CD4-positive, alpha-beta T cell treated with Interleukin-6 for 4 hours (primary cell): ENCODE measurements around the gene REG4.

Experiments
- DNase-seq: peaks from one replicate; pipeline ENCODE4 v3.0.0-alpha.2; 2020; ENCODE audit warnings: mixed read lengths

REG4 gene

DNA sequence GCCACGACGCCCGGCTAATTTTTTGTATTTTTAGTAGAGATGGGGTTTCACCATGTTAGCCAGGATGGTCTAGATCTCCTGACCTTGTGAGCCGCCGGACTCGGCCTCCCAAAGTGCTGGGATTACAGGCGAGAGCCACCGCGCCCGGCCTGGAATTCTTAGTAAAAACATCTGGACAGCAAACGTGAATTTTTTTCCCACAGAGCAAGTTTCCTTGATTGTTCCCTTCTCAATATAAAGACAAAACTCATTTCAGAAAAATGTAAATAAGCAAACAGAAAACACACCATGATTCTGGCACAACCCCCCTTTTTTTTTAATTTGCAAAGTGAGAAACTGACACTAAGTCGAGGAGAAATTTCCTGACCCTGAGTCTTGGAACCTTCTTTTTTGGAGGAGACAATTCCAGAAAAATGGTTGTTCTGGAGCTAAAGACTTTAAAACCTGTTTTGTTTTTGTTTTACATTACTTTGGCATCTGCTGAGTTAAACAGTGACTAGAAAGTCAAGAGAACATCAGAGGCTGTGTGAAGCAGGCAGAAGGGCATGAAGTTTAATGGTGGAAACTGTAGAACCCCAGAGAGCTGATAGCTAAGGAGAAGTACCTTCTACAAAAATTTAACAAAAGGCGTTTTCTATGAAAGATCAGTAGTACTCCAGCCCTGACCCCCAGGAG, 32.2 kb downstream of the REG4 start:
- no peak for DNase-seq

DNA sequence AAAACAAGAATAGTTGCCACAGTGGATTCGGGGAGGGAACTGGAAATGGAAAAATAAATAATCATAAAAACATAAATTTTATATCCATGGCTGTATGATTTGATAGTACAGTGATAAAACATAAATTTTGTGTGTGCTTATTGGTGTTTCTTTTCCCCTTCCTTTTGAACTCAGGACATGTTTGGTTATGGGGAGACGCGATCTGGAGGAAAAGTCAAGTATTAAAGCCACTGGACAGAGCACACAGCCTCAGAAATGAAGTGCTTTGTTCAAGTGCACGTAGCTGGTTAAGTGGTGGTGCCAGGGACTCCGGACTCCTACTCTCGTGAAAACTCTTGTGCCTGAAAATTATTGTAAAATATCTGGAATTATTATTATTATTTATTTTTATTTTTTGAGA, 32.9 kb downstream of the REG4 start:
- DNase-seq: no peak

DNA sequence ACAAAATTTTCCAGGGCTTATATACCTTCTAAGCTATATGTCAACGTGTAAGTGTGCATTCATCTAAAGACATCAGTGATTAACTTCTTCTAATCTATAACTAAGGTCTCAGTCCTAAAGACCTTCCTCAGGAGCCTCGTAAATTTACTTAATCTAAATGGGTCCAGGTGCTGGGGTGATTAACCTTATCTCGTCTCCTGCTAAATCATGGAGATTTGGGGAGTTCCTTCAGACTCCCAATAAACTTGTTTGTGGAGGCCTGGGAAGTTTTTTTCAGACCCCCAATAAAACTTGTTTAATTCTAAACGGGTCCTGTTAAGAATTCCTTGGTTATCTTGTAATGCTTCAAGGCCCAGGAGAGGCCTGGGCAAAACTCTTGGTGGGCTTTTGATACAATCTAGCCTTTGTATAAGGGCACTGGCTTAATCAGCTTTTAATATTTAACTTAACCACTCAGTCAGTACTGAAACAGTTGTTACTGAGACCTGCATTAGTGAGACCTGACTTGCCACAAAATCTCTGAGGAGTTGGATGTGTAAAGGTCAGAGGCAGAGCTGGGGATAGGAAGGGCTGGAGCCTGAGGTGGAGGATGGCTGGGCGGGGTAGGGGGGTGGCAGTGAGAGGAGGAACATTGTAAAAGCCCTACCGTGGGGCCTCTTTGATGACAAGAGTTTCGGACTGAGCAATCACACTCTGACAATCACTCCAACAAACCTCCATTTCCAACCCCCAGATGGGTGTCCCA, 36.3 kb downstream of the REG4 start:
- no peak for DNase-seq

DNA sequence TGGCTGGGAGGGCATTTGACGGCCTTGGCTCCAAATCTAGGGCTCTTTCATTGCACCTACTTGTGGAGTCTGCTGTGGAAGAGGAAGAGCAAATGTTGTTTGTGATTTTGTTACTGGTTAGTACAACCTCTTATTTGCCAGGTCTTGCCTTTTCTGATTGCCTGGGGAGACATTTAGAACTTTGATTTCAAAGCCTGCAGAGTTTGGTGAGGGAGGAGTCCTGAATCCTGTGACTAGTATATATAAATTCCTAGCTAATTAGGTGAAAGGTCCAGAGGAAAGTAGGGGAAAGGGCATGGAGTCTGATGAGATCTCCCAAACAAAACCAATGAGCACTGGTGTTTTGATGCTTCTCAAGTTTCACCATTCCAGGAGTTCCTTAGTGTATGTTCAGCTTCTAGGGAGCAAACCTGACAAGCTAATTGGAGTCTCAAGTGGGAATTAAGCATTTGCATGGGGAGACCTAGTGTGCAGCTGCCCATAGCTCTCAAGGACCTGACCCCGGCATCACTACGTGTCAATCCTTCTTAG, 37.5 kb downstream of the REG4 start:
- no peak for DNase-seq

DNA sequence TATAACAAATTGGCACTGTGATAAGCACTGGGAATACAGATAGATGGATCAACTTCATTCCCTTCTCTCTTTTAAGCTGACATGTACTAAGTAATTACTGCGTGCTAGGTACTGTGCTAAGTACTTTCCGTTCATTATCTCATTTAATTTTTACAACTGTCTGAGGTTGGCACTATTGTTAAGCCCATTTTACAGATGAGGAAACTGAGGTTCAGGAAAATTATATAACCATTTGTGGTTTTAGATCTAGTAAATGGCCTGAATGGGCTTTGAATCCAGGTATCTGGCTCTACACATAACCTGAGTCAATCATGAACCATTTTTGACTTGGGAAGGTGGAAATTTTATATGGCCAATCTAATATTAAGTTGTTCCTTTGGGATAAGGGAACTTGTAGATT, 39.0 kb downstream of the REG4 start:
- no peak for DNase-seq

DNA sequence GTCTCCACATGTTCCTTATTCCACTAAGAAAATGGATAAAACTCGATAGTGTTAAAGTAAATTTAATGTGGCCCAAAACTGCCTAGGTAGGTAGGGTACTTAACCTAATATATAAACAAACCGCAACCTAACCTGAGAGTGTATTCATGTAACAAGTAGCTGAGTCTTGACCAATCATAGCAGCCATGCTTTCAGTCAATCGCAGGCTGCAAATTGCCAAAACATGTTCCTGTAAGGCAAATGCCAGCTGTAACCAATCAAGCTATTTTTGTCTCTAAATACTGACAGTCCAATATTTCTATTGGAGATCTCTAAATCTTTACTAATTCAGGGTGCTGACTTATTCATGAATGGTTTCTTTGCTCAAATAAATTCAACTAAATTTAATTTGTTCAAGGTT, 39.5 kb downstream of the REG4 start:
- DNase-seq: no peak

DNA sequence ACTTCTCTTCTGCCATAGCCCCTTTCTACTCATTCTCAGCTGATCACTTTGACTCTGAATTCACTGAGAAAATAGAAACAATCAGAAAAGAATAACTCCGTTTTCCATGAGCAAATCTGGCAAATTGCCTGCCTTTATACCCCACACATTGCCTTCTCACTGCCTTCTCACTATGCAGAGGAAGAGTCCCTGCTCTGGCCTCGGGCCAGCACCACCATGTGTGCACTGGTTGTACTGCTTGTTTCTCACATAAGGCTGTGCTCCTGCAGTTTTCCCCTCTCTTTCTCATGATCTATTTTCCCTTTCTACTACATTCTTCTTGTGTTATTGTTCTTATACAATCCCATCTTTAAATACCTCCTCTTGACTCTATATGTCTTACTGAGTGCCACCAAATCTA, 40.2 kb downstream of the REG4 start:
- DNase-seq: no peak

DNA sequence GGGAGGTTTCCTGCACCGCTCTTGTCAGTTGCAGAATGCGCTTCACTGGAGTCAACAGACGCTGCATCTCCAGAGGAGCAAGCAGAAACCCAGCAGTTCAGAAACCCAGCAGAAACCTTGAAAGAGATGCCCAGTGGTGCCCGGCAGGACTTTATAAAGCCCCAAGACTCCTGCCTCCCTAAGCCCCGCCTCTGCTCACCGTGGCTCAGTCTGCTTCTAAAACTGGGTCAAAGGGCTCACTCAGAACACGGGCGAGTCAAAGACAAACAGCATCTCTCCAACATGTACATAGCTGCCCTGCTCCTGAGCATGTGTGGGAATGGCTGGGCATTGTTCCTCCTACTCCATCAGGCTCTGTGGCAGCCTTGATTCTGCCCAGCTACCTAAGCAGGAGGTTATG, 42.5 kb downstream of the REG4 start, which contains the start of gene HMGCS2:
TSS of gene HMGCS2 (minus strand) at position 128 of the 400 bp plus-strand sequence. CDS start at position 67, 61 bp downstream.
- DNase-seq: no peak

DNA sequence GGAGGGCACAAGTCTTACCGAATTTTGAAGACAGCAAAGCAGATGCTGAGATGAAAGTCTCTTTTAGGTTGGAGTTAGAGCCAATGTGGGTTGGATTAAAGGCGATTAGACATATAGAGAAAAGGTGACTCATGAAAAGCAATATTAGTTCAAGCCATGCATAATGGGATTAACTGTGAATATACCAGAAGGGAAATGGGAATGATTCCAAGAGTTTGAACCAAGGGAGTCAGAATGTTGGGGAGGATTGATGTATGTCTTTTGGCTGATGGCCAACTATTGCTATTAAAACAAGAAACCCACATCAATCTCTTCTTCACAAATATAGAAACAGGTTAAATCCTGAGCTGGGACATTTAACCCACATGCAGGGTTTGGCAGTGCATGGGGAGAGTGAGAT, 43.8 kb downstream of the REG4 start:
- no peak for DNase-seq

DNA sequence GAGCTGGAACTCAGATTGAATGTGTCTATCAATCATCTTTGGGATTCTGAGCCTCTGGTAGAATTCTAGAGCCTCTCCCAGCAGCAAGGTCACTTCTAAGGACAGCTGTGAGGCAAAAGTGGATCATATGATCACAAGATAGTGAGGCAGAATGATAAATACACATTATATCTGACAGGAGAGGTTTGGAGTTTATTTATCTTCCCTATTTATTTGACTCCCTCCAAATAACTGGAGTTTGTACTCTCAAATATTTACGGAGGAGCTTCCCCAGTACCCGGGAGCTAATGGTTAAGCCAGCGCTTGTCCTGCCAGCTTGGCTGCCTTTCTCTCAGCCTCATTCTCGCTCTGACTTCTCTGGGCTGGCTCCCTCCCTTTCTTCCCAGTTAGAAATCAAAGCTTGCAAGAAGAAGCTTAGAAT, 44.9 kb downstream of the REG4 start:
- DNase-seq: no peak

DNA sequence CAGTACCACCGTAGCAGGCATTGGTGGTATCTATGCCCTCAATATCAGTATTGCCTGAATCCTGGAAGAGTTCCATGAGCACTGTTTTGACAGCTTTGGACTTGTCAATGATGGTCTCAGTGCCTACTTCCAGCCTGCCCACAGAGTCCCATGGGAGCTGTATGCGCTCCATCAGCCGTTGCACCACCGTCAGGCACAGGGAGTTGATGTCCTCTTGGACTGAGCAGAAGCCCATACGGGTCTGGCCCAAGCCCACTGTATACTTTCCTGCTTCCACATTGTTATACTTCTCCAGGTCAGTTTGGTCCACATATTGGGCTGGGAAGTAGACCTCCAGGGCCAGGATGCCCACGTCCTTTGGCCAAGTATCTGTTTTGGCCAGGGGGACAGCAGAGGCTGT, 47.0 kb downstream of the REG4 start:
- no peak for DNase-seq

DNA sequence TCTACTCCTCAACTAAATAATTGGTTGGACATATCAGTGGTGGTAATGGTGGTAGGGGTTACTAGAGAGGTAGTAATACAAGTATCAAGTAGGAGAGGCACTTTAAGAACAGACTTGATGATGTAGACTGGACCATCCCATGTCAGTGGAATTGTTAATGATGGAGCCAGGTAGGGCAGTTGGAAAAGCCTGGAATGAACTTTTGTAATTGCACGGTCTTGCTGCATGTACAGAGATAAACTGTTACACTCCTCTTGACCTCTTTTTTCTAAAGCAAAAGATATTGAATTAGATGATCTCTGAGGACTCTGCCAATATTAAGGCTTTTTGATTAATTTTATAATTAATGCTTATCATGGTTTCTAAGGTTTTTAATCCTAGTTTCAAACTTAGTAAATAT, 48.3 kb downstream of the REG4 start:
- no peak for DNase-seq

DNA sequence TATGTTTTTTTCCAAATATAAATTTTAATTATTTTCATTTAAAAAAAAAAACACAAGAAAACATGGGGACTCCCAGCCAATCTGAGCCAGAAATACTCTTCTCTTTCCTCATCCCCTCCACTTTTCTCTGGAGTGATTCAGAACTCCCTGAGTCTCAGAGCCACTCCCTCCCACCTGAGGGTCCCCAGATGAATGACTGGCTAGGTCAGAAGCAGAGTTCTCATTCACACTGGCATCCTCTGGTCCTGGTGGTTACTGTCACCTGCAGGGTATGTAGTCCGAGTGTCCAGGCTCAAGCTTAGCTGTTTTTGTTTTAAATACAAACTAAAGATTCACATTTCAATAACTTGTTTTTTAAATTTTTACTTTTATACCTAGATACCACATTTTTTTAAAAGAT, 48.9 kb downstream of the REG4 start:
- DNase-seq: no peak

DNA sequence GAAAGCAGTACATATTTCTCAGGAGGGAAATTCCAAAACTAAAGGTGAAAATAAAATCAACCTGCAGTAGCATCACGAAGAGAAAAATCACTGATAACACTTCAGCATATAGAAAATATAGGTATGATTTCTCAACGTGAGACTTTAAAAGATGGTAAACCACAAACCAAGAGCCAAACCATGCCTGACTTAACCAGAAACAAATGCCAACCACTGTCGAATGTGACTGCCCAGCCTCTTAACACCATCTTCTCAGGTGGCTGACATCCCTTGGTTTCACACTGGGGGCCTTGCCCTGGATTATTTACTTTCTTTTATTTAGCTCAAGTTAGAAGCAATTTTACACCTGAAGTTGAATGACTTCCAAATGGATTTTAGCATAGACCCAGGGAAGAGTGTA, 52.7 kb downstream of the REG4 start:
- no peak for DNase-seq

DNA sequence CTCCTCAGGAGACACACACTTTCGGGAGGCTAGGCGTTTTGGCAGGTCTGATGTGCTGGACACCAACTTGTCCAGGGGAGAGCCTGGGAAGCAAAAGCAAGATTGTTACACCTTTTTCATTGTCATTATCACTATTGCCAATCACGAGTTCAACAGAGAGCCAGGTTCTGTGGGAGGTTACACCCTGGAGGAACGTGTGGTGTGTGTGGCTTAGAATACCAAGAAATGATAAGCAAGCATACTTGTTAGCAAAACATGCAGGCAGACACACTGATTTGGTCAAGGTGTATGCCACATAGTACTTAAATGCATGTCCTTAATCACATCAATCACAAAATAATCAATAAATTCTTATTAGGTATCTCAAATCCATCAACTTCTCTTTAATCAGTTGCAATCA, 58.7 kb downstream of the REG4 start:
- DNase-seq: no peak

DNA sequence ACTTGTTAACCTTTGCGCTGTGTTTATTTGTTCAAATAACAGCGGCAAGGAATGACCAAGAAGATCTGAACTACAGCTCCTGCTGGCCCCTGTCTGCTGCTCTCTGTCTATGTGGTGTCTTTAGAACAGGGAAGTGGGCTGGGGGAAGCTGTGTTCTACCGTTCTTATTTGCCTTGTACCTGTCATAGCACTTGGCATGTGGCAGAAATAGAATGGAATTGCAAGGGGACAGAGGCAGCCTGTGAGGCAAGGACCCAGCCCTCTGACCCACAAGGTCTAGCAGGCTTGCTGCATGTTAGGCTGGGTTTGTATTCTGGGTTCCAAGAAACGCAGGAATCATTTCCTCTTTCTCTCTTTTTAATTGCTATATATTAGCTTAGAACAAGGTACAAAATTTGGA, 63.2 kb downstream of the REG4 start:
- DNase-seq: no peak

DNA sequence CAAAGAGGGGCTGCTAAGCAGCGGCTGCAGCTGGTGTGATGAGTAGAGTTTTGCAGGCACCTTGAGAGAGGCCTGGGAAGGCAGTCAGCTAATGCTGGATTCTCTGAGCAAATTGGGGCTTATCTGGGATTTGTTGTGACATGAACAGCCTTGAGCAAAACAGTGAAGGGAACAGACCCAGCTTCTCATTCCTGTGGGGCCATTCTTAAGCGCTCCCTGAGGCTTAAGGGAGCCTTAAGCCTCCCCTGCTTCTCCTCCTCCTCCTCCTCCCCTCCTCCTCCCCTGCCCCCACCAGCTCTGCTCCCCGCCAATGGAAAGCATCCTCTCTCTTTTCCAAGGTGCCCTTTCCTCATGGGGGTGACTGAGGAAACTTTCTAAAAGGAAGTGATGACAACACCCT, 63.8 kb downstream of the REG4 start:
- DNase-seq: no peak

DNA sequence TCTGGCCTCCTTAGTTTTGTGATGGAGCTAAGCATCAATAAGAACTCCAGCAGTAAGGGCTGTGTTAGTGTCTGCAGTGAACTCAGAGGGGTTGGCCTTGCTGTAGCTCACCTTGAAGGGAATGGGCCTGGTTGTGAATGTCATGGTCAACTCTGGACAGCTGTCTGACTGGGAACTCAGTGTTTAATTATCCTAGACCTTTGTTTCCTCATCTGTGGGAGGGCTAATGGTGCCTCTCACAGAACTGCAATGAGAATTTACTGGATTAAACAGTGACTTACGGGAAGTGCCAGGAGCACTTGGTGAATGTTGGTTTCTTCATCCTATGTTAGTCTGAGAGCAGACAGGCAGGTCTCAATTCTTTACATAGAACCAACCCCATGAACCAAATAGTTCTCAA, 66.2 kb downstream of the REG4 start:
- DNase-seq: no peak

DNA sequence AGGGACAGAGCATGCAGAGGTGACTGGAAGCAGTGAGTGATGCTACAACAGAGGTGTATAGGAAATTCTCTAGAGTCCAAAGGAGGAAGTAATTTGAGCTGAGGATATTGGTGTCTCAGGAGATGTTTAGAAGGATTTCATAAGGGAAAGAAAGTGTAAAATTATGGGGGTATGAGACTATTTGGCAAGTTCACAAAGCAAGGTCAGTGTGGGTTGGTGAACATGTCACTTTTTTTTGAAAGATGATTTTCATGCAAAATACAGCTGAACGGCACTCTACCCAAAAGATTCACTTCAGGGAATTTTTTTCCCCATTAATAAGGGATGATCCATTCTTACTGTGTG, 66.7 kb downstream of the REG4 start:
- no peak for DNase-seq
